CD4-positive, alpha-beta T cell treated with Interleukin-15 for 1 hour (primary cell): Measurements from ENCODE around the gene PDE7B.

Experiments
- DNase-seq: peaks from one replicate; pipeline ENCODE4 v3.0.0-alpha.2; 2020

PDE7B gene

DNA sequence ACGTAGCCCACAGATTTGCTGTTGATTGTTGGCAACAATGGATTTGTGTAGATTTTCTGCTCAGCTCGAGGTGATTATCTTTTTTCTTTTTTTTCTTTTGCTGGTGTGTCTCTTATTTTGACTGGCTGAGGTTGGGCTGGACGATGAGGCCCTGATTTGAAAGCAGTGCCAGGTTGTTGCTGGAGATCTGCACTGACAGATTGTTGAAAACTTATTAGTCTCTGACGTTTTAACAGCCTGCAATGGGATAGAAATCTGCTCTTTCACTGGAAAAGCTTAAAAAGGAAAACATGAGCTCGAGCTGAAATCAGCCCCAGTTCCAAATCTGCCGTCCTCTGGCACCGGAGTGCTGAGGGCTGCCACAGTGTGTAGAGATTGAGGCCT, 87.7 kb downstream of the PDE7B start:
- DNase-seq = no peak

DNA sequence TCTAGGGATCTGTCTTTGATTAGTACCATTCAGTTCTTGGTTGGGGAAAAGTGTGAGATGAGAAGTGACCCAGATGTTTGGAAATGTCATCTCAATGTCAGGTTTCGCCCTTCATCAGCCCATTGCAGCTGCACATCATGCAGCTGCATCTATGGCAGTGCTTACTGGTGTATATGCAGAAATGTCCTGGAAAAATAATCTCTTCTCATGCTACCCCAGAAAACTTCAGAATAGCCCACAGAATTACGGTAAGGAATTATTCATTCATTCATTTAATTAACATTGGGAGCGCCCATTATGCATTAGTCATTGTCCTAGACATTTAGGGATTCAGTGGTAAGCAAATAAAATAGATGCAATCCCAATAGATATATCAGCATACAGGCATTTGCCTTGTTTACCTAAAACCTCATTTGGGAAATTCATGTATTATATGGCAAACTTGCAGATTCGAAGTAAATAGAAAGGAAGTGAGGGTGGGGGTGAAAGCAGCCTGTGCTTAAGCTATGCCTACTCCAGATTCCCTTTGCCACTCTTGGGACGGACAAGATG, 89.2 kb downstream of the PDE7B start:
- no peak for DNase-seq

DNA sequence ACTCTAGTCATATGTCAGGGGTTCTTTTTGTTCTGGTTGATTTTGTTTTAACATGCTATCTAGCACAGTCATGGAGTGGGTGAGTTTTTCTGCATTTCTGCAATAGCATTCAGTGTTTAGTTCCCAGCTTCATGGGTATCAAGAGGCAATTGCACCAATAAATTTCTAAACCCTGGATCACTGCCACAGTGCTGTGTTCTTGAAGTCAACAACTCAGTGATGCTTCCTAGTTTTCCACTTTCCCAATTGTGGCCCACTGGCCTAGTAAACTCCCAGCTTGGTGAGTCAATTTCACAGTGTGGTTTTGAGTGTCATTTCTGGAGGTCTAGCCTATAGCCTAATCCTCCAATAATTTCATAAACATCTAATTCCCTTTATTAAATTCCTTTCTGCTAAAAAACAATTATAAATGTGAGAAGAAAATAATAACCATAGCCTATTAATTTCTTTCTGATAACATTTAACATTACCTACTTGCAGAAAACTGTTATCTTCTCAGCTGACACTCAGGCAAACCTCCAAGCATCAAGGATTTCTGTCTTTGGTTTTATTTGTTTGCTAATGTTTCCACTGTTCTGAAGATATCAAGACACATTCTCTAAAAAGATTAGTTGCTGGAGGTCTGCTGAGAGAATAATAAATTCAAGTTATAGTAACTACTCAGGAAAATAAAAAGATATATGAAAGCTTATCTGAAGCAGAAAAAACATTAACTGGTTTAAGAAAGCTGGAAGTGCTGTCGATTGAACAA, 89.9 kb downstream of the PDE7B start:
- no peak for DNase-seq

DNA sequence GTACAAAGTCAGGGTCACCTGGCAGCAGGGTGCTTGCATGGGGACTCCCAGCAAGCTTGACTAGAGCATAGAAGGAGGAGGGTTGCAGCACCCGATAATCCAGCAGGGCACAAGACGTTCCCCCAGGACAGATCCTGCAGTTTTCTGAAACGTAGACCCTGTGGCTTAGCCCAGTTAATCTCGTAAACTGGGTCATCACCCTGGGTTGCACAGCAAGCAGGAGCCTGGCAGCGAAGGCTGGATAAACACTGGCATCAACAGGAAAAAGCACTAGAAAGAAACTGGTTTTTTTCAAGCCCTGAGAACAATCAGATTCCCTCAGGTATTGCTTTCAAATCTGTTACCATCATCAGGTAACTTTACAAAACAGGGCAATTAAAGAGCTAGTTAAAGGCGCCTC, 92.6 kb downstream of the PDE7B start:
- DNase-seq = no peak

DNA sequence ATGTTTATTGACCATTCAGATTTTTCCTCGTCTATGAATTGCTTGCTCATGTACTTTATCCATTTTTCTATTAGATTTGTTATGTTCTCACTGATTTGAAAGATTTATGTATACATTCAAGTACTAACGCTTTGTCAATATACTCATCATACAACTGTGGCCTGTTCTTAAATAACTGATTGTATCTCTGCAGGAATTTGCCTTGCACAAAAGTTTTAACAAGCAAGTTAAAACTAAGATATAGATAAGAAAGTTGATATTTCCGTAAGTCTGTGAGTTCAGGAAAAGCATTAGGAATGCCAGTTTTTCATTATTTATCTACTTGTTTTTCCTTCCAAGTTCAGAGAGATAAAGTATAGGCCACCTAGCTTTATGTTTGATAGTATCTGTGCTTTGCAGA, 95.2 kb downstream of the PDE7B start:
- no peak for DNase-seq

DNA sequence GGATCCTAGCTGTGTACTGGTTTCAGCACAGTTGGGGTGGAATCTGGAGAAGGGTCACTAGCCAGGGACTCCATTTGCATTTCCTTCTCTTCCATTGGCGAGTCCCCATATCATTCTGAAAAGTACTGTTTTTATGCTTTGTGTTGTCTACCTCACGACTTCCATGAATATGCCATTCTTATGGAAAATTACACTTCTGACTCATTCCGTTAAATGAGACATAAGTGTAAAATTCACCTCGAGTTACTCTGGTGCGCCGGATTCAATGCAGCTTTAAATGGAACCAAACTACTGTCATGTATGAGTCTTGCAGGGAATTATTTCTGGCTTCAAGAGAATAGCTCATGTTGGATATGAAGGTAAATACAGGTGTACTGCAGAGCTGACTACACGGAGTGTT, 99.2 kb downstream of the PDE7B start:
- no peak for DNase-seq

DNA sequence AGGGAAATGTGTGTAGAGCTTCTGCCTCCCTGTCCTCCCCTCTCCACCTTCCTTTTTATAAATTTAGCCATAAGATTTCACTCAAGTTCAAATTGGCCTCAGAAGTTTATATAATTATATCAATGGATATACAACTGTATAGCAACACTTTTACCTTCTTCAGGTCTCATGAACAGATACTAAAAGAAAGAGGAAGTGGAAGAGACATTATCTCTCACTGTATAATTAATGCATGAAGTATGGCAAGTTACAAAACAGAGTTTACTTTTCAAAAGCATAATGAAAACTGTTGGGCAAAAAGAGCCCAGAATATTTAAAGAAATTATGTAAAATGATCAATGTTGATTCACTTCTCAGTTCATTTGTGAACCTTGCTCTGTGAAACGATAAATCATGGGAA, 99.7 kb downstream of the PDE7B start:
- DNase-seq = no peak

DNA sequence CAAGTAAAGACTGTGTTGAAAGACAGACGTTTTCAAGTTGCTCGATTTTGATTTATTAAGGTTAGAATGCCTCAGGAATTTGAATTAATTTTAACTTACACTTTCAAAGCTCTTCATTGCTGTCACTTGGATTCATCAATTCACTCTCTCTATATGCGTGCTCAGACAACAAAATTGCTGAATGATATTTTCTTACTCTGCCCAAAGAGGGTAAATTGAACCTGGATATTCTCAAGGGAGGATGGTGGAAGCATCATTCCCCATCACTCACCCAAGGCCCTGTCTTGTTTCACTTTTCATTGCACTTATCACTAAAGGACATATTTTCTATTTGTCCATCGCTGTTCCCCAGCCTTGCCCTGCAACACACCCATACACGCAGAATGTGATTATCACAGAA, 102.3 kb downstream of the PDE7B start:
- DNase-seq = no peak

DNA sequence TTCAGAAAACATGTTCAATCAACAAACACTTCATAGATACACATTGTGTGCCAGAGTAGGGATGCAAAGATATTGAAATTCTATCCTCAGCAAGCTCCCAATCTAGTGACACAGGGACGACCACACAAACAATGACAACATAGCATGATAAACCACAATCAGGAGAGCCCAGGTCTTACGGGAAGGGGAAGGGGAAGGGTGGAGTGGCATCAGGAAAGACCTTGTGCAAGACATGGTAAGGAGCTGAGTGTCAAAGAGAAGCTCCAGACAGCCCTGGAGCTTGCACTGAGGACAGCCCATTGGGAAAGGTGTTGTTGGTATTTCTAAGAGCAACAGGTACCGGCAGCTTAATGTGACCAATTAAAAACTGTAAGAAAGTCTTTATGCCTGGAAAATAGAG, 103.6 kb downstream of the PDE7B start:
- no peak for DNase-seq

DNA sequence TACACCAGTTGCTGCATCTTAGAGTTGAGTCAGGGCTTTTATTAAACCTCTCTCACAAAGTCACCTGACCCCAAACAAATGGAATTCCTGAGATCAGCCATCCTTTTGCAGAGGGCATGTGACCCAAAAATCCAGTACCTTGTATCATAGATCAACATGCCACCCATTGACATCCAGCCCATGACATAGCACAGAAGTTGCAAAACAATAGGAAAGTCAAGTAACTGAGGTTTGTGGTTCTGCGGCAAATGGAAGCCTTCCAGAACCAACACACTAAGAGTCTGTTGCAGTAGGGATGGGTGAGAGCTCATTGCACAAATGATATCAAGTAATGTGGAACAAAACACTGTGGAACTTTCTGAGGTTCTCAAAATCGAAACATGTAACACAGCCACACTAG, 111.2 kb downstream of the PDE7B start:
- DNase-seq = no peak

DNA sequence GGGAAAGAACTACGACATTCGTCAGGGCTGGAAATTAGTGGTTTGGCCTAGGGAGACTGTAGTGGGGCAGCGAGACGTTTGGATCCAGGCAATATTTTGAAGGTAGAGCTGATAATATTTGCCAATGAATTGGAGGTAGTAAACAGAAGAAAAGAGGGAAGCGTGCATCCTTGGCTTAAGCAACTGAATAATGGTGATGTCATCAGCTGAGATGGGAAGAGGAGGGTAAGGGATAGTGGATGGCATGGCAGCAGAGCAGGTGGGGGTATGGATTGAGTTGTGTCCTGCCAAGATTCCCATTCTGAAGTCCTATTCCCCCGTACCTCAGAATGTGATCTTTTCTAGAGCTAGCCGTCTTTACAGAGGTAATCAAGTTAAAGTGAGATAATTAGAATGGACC, 119.2 kb downstream of the PDE7B start:
- no peak for DNase-seq

DNA sequence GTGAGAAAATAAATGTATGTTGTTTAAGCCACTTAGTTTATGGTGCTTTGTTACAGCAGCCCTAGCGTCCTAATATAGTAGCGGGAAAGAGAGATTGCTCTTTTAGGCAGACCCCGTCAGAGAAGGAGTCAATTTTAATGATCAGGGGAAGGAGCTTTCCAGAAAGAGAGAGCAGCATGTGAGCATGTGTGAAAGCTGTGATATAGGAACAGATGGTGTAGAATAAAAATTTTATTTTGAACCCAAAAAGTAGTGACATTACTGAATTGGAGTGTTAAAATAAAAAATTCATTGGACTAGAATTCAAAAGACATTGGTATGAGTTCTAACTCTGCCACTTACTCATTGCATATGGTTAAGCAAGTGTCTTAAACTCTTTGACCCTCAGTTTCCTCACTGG, 119.8 kb downstream of the PDE7B start:
- DNase-seq = no peak

DNA sequence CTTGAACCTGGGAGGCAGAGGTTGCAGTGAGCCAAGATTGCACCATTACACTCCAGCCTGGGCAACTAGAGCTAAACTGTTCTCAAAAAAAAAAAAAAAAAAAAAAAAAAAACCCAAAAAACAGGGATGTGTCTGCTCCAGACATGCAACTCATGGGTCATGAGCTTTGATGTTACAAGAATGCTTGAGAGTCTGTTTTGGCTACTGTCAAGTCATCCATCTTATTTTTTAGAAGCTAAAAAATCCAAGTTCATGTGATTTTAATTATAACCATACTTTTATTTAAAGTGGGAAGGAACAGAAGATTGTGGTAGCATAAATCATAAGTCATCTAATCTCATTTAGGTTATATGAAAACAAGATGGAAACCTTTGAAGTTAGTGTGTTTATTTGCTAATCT, 120.6 kb downstream of the PDE7B start:
- DNase-seq = no peak

DNA sequence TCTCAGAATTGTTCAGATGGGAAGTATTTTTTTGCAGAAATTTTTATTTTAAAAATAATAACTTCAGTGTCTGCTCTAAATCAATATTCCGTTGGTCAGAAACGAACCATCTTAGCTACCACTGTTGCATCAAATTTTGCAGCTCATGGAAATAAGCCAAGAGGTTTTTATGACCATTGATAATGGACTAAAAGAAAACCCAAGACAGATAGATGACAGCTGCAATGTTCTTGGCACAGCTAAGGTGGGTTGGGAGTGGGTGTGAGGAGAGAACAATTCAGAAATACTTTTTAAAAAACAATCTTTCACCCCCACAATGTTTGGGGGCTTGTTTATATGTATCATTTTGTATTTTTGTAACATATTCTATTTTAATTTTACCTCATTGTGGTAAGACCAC, 121.1 kb downstream of the PDE7B start:
- DNase-seq = no peak

DNA sequence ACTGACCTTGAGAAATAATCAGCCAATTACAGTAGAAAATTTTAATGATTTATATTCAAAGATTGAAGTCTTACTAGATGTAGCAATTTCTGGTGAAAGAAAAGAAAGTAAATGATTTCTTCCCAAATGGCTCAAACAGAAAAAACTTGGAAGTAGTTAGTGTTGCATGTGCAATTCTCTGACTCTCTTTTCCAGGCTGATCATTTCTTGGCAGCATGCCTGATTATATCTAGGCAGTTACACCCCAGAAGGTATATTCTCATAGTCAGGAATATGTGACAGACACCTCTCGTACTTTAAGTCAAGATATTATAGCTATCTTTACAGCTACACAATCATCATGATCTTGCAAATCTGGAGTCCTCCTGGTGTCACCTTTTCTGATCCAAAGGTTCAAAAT, 122.9 kb downstream of the PDE7B start:
- DNase-seq = no peak

DNA sequence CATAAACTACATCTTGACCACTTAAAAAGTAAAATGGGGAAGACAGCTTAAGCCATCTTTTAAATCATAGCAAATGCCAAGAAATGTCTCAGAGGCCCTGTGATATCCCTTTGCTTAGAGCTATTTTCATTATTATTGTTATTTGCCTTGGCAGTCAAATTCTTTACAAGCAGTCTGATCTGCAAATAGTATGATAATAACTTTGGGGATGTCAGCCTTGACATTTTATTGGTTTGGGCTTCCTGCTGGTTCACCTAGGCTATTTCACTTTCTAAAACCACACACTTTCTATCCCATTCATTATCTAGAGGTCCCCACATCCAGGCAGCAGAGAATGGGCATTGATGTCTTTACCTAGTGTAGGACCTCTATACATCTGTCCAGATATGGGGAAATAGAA, 125.1 kb downstream of the PDE7B start:
- DNase-seq = no peak

DNA sequence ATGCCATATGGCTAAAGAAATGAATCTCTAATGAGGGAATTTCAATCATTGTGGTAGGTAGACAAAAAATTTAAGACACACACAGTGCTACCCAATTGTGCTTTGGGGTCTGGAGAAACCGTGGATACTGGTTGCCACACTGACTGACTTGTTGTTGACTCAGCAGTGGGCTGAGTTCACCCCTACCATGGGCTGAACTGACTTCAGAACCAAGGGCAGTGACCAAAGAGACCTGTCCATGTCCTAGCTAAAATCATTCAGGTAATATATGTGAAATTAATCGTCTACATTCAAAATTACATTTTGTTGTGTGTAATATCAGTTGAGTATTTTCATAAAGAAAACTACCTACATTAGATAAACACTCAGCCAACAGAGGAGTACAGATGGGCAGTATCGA, 131.6 kb downstream of the PDE7B start:
- no peak for DNase-seq

DNA sequence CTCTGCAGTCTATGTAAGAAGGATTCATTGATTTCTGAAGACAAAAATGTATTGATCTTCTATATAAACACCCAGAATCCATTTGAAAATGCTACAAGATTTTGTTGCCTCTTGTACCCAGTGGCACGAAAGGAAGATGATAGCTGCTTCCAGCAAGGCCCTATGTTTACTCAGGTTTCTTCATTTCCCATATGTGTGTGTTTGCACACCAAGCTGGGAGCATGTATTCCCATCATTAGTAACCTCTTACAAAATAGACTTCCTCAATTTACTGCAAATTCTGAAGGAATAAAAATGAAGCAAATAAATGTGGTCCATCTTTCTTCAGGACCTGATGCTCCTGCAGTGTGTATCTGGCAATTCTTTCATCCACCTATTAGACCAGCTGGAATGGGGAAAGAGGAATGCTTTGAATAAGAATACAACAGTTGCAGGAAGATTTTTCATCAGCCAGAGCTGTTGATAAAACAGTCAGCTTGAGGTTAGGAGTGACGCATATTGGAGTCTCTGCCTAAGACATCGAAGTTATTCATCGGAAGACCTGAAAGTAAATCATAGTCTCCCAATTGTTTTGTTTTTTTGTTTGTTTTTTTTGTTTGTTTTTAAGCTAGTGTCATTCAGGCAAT, 132.3 kb downstream of the PDE7B start:
- no peak for DNase-seq

DNA sequence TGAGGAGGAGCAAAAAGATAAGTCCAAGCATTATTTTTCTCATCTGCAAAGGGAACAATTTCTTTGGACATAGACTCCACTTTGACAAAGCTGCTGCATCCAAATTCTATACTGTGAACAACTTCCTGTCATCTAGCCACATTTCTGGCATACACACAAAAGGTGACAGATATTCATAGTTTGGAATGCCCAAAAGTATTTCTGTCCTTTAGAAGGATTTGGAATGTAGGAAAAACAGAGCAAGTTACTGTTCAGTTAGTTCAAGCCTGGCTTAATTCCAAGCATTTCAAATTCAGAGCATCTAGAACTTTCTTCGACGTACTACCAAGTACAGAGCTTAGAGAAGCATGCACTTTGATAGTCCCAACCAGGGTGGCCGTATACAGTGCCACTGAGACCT, 134.0 kb downstream of the PDE7B start:
- DNase-seq = no peak

DNA sequence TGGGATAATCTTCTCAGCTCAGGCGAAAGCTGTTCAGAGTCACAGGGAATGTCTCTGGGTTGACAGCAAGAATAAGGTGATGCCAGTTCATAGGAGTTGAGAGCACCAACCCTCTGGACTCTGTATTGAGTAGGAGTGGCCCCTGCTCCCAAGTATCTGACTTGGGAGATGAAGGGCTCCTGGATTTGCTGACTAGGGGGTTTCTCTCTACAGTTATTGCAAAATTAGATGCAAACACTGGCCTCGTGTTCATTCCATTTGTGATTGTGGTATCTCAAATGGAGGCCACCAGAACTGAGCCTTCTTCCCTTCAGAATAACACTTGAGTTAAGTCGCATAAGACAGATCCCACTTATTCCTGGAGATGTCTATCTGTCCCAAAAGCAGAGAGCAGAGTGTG, 135.7 kb downstream of the PDE7B start:
- no peak for DNase-seq

DNA sequence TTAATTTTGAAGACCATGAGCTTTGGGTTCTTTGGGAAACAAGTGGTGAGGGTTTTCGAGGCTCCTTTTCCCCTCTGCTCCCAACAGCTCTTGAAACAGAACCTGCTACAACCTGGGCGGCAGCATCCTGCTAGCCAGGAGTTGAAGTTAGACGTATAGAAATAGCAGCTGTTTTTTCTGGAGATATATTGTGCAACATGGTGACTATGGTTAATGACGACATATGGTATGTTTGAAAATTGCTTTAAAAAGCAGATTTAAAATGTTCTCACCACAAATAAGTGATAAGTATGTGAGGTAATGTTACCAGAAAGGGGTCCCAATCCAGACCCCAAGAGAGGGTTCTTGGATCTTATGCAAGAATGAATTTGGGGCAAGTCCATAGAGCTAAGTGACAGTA, 138.9 kb downstream of the PDE7B start:
- no peak for DNase-seq

DNA sequence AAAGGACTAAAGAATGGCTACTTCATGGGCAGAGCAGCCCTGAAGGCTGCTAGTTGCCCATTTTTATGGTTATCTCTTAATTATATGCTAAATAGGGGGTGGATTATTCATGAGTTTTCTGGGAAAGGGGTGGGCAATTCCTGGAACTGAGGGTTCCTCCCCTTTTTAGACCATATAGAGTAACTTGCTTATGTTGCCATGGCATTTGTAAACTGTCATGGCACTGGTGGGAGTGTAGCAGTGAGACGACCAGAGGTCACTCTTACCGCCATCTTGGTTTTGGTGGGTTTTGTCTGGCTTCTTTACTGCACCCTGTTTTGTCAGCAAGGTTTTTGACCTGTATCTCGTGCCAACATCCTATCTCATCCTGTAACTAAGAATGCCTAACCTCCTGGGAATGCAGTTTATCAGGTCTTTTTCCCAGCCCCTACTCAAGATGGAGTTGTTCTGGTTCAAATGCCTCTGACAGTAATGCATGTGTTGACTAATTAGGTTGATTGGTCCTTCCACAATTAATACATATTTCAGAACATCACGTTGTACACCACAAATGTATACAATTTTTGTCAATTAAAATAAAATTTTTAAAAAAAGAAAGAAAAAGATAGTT, 139.5 kb downstream of the PDE7B start:
- DNase-seq = no peak

DNA sequence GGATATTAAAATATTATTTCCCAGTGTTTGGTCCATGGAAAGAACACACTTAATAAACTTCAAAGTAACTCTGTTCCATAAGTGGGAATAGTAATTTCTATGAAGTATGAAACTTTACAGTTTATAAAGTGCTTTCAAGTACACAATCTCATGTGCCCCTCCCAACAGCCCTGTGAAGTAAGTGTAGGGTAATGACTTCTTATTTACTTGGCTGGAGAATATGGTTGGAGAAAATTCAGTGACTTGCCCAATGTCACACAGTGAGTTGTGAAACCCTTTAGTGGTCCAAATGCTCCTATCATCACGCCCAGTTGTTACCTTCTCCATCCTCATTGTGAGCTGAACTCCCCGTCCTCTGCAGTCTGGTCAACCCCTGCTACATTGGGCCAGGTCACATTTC, 141.2 kb downstream of the PDE7B start:
- DNase-seq = no peak

DNA sequence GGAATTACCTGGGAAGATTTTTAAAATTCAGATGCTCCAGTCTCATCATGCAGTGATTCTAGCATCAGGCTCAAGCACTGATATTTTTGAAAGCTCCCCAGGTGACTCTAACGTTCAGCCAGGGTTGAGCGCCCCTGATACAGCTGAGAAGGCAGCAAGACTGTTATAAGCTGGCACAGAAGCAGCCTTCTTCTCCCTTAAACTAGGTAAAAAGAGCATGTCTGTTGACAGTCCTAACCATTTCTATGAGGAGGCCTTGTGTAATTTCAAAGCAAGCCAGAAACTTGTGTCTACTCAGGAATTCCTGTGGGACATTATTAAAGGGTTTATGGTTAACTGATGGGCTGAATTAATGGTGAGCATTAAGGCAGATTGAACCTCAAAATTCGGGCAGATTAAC, 141.9 kb downstream of the PDE7B start:
- DNase-seq = no peak
